ENCODE results near the gene TRIM15. TPM values are rescaled to one million over a fixed set of nuclear protein-coding genes. Genes with fewer than 3 reads are reported as not detected.

TRIM15 gene
- total and polyA plus RNA-seq, 2 of the 4 experiments (the other 2 are of a cell fraction): not detected

- H3K9me1 ChIP-seq (ENCODE audit: insufficient read depth, low read length): no peaks in the 10 kb centered on the region
- no peaks in the 10 kb centered on the region for H3K36me3 ChIP-seq (ENCODE audit: control insufficient read depth, insufficient read depth, low read length)
- H2AFZ ChIP-seq (replicated peaks; ENCODE audit: low read length, poor library complexity): no peak overlapping the region
- POLR2A ChIA-PET (ENCODE audit: unreplicated experiment): interaction anchor here (0.6 kb wide), 1 partner anchor 218 kb away, joined by 3 read pairs; no protein-coding TSS in a partner anchor
- H4K5ac ChIP-seq (ENCODE audit: low read depth, low read length): no peak overlapping the region
- H2BK20ac ChIP-seq (ENCODE audit: low read depth, low read length): no peak overlapping the region
- no peak overlapping the region for H2BK5ac ChIP-seq (ENCODE audit: low read depth, low read length, poor library complexity, severe bottlenecking)
- H3K18ac ChIP-seq (ENCODE audit: low read depth, low read length): no peak overlapping the region
- no peak overlapping the region for H3K23ac ChIP-seq (ENCODE audit: low read depth, low read length)
- no peak overlapping the region for H4K91ac ChIP-seq (ENCODE audit: insufficient read depth, low read depth, low read length)
- H3K56ac ChIP-seq (ENCODE audit: extremely low read depth, insufficient read depth, low read length): no peak overlapping the region
- DNase-seq: no peak
- H3K4me1 ChIP-seq (ENCODE audit: control insufficient read depth, insufficient read depth, low read length): no peaks in the 10 kb centered on the region
- in situ Hi-C loops (cut with MboI; ENCODE audit: low sequenced_read_pairs) (no loop called here), intact Hi-C loops (cut with micrococcal nuclease) (no loop called here), dilution Hi-C loops (cut with HindIII; ENCODE audit: low sequenced_read_pairs, unreplicated experiment) (no loop called here)
- H3K27me3 ChIP-seq (ENCODE audit: control insufficient read depth, insufficient read depth, low read length): peaks cover 21% of the 10 kb centered on the region
- H3K4me3 ChIP-seq (ENCODE audit: insufficient read depth, low read depth, low read length): no peak overlapping the region
- H3K14ac ChIP-seq (replicated peaks; ENCODE audit: low read depth, low read length): no peak overlapping the region
- H2AK9ac ChIP-seq (replicated peaks; ENCODE audit: low read depth, low read length, poor library complexity): no peak overlapping the region
- H4K20me1 ChIP-seq (ENCODE audit: insufficient read depth, low read length): no peaks in the 10 kb centered on the region
- no peaks in the 10 kb centered on the region for H3K79me1 ChIP-seq (ENCODE audit: low read depth in 1 of 2, low read length in 2 of 2)
- H3K4ac ChIP-seq (ENCODE audit: low read depth, low read length): no peak overlapping the region
- CTCF ChIA-PET: no interaction called here
- H2BK120ac ChIP-seq (ENCODE audit: low read depth, low read length): no peak overlapping the region
- H3K9ac ChIP-seq (ENCODE audit: low read depth, low read length): no peak overlapping the region
- no peak overlapping the region for H3K4me2 ChIP-seq (ENCODE audit: low read depth, low read length)
- no peak overlapping the region for H2AK5ac ChIP-seq (ENCODE audit: low read depth, low read length)
- no TSS peak for BruUV-seq (replicated peaks)
- H3K9me3 ChIP-seq (ENCODE audit: control insufficient read depth, insufficient read depth, low read length): no peaks in the 10 kb centered on the region
- ATAC-seq (ENCODE audit: low read depth): no peak
- no peak overlapping the region for H3K27ac ChIP-seq (ENCODE audit: insufficient read depth, low read length)
- TF ChIP-seq RFX5 (IDR thresholded peaks at IDR 0.05; ENCODE audit: low read depth, low read length): no peak
- TF ChIP-seq MXI1 (IDR thresholded peaks at IDR 0.05; ENCODE audit: borderline replicate concordance, low read depth, low read length): no peak
- TF ChIP-seq NFE2L2 (IDR thresholded peaks at IDR 0.05; ENCODE audit: low read depth, low read length): no peak
- no peak for TF ChIP-seq FOS (IDR thresholded peaks at IDR 0.05; ENCODE audit: low read depth, low read length)
- TF ChIP-seq CHD1 (IDR thresholded peaks at IDR 0.05; ENCODE audit: low read depth, low read length): no peak
- TF ChIP-seq MAFK (IDR thresholded peaks at IDR 0.05; ENCODE audit: low read depth, low read length): no peak
- TF ChIP-seq BHLHE40 (IDR thresholded peaks at IDR 0.05; ENCODE audit: low read depth, low read length): no peak
- TF ChIP-seq RAD21 (IDR thresholded peaks at IDR 0.05; ENCODE audit: low read length): no peak
- no peak for TF ChIP-seq ELK1 (IDR thresholded peaks at IDR 0.05; ENCODE audit: borderline replicate concordance, low read depth, low read length)
- no peak for TF ChIP-seq POLR2A (IDR thresholded peaks at IDR 0.05; ENCODE audit: low read depth, low read length)
- TF ChIP-seq, protein P1, sequence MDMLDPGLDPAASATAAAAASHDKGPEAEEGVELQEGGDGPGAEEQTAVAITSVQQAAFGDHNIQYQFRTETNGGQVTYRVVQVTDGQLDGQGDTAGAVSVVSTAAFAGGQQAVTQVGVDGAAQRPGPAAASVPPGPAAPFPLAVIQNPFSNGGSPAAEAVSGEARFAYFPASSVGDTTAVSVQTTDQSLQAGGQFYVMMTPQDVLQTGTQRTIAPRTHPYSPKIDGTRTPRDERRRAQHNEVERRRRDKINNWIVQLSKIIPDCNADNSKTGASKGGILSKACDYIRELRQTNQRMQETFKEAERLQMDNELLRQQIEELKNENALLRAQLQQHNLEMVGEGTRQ (IDR thresholded peaks at IDR 0.05; ENCODE audit: low read depth, low read length): no peak
- no peak for TF ChIP-seq MAZ (IDR thresholded peaks at IDR 0.05; ENCODE audit: borderline replicate concordance, low read depth, low read length)
- no peak for TF ChIP-seq CTCF (conservative IDR thresholded peaks at IDR 0.05; ENCODE audit: low read depth, low read length)
- no peak for TF ChIP-seq RCOR1 (IDR thresholded peaks at IDR 0.05; ENCODE audit: insufficient replicate concordance, low read length)
- TF ChIP-seq SMC3 (IDR thresholded peaks at IDR 0.05; ENCODE audit: low read depth, low read length): no peak
- no peak for TF ChIP-seq CEBPB (IDR thresholded peaks at IDR 0.05; ENCODE audit: low read depth, low read length)
- H2BK15ac ChIP-seq (ENCODE audit: low read depth, low read length): no peak overlapping the region
- H4K8ac ChIP-seq (ENCODE audit: low read depth in 2 of 2, low read length in 2 of 2): no peak overlapping the region
- 83% methylated on average over 1 of the region's 3 CpGs; no CpG with 5 or more reads in 1 of the 2 experiments for WGBS, 2 experiments (ENCODE audit: extremely low coverage in 2 of 2, insufficient read length in 1 of 2)
Measured at GRCh38 chr6:30152910-30153610, 10.3 kb upstream of the TRIM15 start.
